GM23248 (cell line): ENCODE measurements around the gene GREB1.

Source experiments
- EZH2 ChIP-seq: fragments of 200-600 bp; sonication (generic); IDR thresholded peaks from 2 replicates; pipeline ENCODE4 v1.6.1; 2018; ENCODE audit warnings: antibody characterized with exemption, mild to moderate bottlenecking; ENCODE audit not compliant: insufficient read depth, poor library complexity, severe bottlenecking
- EZH2phosphoT487 ChIP-seq: fragments of 200-600 bp; sonication (generic); IDR thresholded peaks from 2 replicates; pipeline ENCODE4 v1.6.1; 2018; ENCODE audit warnings: antibody characterized with exemption, moderate library complexity, mild to moderate bottlenecking, low read depth; ENCODE audit not compliant: insufficient read depth

- TF ChIP-seq EZH2 (no peak), EZH2phosphoT487 (no peak)
These were observed 20.0 kb downstream of the GREB1 start for GRCh38 chr2:11553661-11554398.
